ENCODE measurements around the gene TAS1R3. TPM values are rescaled to one million over a fixed set of nuclear protein-coding genes. Genes with fewer than 3 reads are reported as not detected.
"Not testable (repeated sequence)": the region's sequence is repeated elsewhere in the genome, so short reads cannot be mapped to it uniquely, and the experiment has no call there.

Gene TAS1R3
- total and polyA plus RNA-seq, 9 donors, result 0.07 to 0.40 (median 0.24) TPM; not detected in 2

GRCh38 chr1:1313500-1314236 lies 17.4 kb upstream of the TAS1R3 start:
- H3K36me3 ChIP-seq, result no peaks in the 10 kb centered on the region
- no peak for DNase-seq
- TF ChIP-seq, protein P1, sequence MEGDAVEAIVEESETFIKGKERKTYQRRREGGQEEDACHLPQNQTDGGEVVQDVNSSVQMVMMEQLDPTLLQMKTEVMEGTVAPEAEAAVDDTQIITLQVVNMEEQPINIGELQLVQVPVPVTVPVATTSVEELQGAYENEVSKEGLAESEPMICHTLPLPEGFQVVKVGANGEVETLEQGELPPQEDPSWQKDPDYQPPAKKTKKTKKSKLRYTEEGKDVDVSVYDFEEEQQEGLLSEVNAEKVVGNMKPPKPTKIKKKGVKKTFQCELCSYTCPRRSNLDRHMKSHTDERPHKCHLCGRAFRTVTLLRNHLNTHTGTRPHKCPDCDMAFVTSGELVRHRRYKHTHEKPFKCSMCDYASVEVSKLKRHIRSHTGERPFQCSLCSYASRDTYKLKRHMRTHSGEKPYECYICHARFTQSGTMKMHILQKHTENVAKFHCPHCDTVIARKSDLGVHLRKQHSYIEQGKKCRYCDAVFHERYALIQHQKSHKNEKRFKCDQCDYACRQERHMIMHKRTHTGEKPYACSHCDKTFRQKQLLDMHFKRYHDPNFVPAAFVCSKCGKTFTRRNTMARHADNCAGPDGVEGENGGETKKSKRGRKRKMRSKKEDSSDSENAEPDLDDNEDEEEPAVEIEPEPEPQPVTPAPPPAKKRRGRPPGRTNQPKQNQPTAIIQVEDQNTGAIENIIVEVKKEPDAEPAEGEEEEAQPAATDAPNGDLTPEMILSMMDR (IDR thresholded peaks at IDR 0.05), result no peak
- TF ChIP-seq POLR2A (IDR thresholded peaks at IDR 0.05), result no peak
- TF ChIP-seq EP300 (IDR thresholded peaks at IDR 0.05), result no peak
- no peak overlapping the region for H3K4me3 ChIP-seq
- no peak overlapping the region for H3K27ac ChIP-seq
- WGBS, 3 donors, result 82 to 89% (median 83%) methylated on average over 37 of the region's 37 CpGs
- peaks cover 10% of the 10 kb centered on the region for H3K4me1 ChIP-seq (ENCODE audit: insufficient read depth)
- H3K9me3 ChIP-seq, result no peaks in the 10 kb centered on the region
- H3K27me3 ChIP-seq, result no peaks in the 10 kb centered on the region
- intact Hi-C loops (cut with DNase I), result loop anchor here in 1 of 4 donors (10.0 kb wide), 1 partner anchor 191 kb away; no protein-coding TSS in a partner anchor

DNA sequence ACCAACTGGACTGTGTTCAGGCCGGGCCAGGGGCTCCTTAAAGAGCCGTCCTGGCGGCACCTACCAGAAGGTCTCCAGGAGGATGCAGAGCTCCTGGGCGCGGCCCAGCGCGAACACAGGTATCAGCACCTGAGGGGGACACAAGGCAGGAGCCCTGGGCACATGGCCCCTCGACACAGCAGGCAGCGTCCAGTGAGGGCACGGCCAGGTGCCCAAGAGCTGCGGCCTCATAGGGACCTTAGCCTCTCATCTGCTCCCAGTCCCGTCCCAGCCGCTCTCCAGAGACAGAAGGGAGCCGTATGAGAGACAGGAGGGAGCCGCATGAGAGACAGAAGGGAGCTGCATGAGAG lies 16.9 kb upstream of the TAS1R3 start:
- Histone ChIP-seq H3K9me3 (no peaks in the 10 kb centered on the region), H3K4me1 (ENCODE audit: insufficient read depth) (peaks cover 9% of the 10 kb centered on the region), H3K4me3 (no peak overlapping the region), H3K27ac (no peak overlapping the region), H3K27me3 (no peaks in the 10 kb centered on the region), H3K36me3 (no peaks in the 10 kb centered on the region)
- 93 to 95% (median 95%) methylated on average over 15 of the region's 15 CpGs for WGBS, 3 donors
- intact Hi-C loops (cut with DNase I), result loop anchor here in 1 of 4 donors (10.0 kb wide), 1 partner anchor 191 kb away; no protein-coding TSS in a partner anchor
- TF ChIP-seq EP300 (IDR thresholded peaks at IDR 0.05), result no peak
- no peak for TF ChIP-seq POLR2A (IDR thresholded peaks at IDR 0.05)
- TF ChIP-seq, protein P1 (IDR thresholded peaks at IDR 0.05), result no peak
- DNase-seq, result no peak

DNA sequence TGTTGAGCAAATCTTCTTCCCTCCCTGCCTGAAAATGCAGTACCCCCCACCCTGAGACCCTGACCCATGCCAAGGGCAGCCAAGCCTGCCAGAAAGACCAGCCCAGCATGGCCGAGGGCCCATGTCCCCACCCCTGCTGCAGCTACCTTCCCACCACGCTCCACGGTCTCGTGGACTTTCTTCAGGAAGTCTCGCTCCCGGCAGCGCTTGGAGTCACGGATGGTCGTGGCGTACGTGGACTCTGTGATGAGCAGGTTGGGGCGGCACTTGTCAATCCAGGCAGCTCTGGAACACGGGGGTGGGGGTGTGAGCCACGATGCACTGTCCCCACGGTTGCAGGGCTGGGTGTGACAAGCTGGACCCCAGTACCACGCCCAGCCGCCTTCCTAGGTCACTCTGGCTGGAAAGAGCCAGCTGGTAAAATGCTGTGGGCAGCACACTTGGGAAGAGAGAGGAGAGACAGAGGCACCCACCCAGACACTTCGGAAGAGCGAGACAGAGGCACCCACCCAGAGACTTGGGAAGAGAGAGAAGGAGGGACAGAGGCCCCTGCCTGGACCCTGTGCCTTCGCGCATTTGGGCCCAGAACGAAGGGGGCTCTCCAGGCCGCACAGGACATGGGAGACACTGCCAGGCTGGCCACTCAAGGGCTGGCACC lies 16.3 kb upstream of the TAS1R3 start:
- no peaks in the 10 kb centered on the region for H3K9me3 ChIP-seq

GRCh38 chr1:1315435-1315954 lies 15.6 kb upstream of the TAS1R3 start:
- Histone ChIP-seq H3K4me3 (no peak overlapping the region), H3K36me3 (no peaks in the 10 kb centered on the region)

More for the DNA sequence above, 16.3 kb upstream of the TAS1R3 start:
- no peak for DNase-seq
- Histone ChIP-seq H3K27me3 (no peaks in the 10 kb centered on the region), H3K36me3 (no peaks in the 10 kb centered on the region), H3K4me3 (no peak overlapping the region), H3K4me1 (ENCODE audit: insufficient read depth) (peaks cover 6% of the 10 kb centered on the region), H3K27ac (no peak overlapping the region)
- intact Hi-C loops (cut with DNase I), result loop anchor here in 1 of 4 donors (10.0 kb wide), 1 partner anchor 190 kb away; no protein-coding TSS in a partner anchor
- 85 to 90% (median 88%) methylated on average over 23 of the region's 23 CpGs for WGBS, 3 donors
- TF ChIP-seq, protein P1 (IDR thresholded peaks at IDR 0.05), result no peak
- TF ChIP-seq EP300 (IDR thresholded peaks at IDR 0.05), result no peak
- no peak for TF ChIP-seq POLR2A (IDR thresholded peaks at IDR 0.05)

GRCh38 chr1:1316199-1316598 lies 14.9 kb upstream of the TAS1R3 start:
- intact Hi-C loops (cut with DNase I), result loop anchor here in 1 of 4 donors (10.0 kb wide), 1 partner anchor 189 kb away; no protein-coding TSS in a partner anchor
- not testable (repeated sequence) for H3K27ac ChIP-seq; H3K27me3 ChIP-seq; H3K9me3 ChIP-seq; H3K36me3 ChIP-seq; DNase-seq; H3K4me1 ChIP-seq (ENCODE audit: insufficient read depth); H3K4me3 ChIP-seq
- 87 to 90% (median 89%) methylated on average over 8 of the region's 8 CpGs for WGBS, 3 donors

More at GRCh38 chr1:1315435-1315954, 15.6 kb upstream of the TAS1R3 start:
- WGBS, 3 donors, result 52 to 54% (median 53%) methylated on average over 22 to 26 of the region's 26 CpGs
- no peak for TF ChIP-seq POLR2A (IDR thresholded peaks at IDR 0.05)
- no peak for TF ChIP-seq EP300 (IDR thresholded peaks at IDR 0.05)
- TF ChIP-seq, protein P1 (IDR thresholded peaks at IDR 0.05), result no peak
- Histone ChIP-seq H3K9me3 (no peaks in the 10 kb centered on the region), H3K4me1 (ENCODE audit: insufficient read depth) (peaks cover 6% of the 10 kb centered on the region), H3K27ac (no peak overlapping the region), H3K27me3 (no peaks in the 10 kb centered on the region)
- DNase-seq, result no peak
- intact Hi-C loops (cut with DNase I), result loop anchor here in 1 of 4 donors (10.0 kb wide), 1 partner anchor 189 kb away; no protein-coding TSS in a partner anchor
